GM18909 (cell line): Measurements from ENCODE around the gene MTCL1.

Experiments used
- ATAC-seq: cut with Tn5 transposase; IDR thresholded peaks from one replicate; pipeline ENCODE4 v1.9.1; 2021; ENCODE audit warnings: mild to moderate bottlenecking; ENCODE audit not compliant: unreplicated experiment, poor library complexity

The MTCL1 gene

DNA sequence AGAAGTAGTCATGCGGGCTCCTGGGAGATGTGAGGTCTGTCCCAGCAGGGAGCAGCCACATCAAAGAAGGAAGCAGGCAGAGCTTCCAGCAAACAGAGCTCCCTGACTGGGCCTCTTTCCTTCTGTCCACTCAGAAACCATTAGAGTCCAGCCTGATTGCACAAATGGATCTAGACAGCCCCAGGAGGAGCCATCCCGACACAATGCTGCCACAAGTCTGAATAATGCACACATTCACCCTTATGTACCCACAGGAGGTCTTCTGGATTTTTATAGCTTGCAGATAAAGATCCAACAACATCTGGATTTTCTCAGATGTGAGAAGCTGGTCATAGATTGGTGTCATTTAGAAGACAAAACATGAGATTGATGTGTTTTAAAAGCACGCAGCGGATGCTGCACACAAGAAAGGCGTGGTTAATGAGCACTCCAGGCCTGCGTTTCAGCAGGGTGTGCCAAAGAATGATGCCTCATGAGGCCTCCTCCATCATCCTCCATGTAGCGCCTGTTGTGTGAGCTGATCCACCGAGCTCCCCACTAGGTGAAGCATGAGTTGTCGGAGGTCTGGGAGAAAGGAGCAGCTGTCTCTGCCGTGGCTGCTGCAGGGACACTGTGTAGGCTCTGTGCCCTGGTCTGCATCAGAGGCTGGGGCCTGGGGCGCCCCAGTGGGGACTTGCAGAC, 60.6 kb downstream of the MTCL1 start:
- no peak for ATAC-seq

DNA sequence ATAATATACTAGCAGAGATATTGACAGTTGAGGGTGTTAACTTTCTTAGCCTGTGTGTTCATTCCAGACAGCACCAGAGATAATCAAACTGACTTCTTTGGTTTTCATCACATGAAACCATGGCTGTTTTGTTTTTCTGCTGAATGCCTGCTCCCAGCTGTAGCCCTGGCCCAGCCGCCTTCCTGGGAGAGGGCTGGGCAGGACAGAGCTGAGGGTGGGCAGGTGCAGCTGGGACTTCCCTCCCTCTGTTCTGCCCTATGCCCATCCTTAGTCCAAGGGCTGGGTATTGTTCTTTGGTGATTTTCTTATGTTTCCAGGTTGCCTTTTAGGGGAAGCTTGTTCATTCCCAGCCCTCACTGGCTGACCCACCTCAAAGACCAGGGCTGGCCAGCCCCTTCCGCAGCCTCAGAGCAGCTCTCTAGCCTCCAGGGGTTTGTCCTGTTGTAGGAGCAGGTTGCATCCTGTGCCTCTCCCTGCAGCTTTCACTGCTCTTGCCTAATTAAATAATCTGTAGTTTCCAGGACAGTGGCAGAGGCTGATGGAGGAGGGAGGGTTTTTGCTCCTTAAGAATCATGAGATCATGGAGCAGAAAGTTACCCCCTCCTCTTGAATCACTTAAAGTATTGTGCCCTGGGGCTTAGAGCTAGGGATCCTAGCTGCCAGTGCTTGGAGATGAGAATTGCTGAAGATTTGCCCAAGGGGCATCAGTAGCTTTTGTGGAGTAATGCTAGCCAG, 61.4 kb downstream of the MTCL1 start:
- ATAC-seq, result no peak

DNA sequence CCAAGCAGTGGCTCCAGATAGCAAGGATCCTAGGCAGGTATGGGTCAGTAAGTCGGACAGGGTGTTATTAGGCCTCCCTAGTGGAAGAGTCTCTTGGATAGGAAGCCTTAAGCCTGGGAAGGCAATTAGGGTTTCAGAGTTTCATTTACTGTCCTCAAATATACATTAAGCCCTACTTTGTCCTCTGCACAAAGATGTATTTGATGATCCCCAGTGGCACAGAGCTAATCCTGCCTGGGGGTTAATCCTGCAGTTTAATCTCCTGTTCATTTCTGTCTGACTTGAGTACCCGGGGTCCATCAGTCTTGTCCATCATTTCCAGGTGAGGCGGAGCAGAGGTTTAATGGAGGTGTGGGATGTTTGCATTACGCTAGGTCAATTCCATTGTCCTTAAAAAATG, 62.0 kb downstream of the MTCL1 start:
- no peak for ATAC-seq

DNA sequence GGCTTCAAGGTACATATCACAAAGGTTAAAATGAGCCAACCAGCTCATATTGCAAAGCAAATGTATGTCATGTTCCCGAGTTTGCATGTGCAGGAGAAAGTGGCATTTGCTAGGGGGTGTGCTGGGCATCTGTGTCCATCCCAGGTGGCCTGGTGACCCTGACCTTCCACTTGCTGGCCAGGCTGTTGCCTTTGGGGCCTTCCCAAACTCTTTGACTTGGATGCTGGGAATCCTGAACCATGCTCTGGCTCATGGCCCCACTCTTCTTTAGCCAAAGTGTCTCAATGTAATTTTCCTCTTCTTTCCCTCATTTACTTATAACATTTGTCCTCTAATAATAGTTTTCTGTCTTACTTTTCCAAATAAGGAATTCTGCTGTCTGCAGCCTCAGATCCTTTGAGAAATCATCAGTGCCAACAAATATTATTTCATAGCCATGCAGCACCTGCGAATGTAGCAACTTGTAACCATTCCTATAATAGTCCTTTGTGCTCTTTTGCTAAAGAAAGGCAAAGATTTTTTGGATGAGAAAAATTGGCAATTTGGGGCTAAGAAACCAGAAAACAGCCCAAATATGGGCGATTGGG, 64.2 kb downstream of the MTCL1 start:
- ATAC-seq, result no peak

DNA sequence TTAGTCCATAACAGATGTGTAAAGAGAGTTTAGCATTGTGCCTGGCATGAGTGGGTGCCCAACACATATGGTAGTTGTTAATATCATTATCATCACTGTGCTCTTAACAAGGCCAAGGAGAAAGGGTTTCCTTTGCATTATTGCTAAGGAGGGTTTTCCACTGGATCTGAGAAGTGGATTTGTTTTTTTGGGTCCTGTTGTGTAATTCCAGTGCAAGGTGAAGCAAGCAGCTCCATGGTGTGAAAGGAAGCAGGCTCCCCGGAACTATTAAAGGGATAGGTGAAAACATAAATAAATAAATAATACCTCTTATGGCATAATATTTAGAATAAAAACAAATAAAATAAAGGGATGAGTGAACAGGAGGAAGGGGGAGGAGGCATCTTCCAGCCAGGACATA, 65.3 kb downstream of the MTCL1 start:
- ATAC-seq, result no peak

DNA sequence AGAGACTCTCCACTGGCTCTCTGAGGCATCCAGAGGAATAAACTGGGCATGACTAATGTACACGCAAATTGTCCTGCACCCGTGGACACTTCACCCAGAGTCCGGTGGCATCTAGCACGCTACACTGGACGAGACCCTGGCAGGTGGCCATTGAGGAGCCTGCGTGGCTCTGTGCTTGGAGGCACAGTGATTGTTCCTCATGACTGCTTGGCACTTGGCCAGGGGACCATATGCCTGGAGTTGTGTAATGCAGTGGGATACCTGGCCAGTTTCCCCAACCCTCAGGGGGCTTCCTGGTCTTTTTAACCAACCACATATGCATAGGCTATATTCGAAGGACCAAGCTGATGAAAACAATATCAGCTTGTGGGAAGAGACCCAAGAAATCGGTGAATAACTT, 66.6 kb downstream of the MTCL1 start:
- no peak for ATAC-seq

DNA sequence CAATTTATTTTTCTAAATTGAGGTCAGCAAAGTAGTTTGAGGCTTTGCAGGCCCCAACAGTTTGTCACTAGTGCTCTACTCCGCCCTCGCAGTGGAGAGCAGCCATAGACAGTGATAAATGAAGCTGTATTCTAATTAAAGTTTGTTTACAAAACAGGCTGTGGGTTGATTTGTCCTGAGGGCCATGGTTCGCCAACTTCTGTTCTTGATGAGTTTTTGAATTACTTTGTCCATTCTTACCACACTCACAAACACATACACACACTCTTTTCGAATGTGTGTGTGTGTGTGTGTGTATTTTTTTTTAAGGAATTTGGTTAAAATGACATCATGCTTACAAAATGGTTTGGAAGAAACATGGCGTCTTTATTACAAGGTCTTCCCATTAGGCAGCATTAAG, 68.6 kb downstream of the MTCL1 start:
- no peak for ATAC-seq

DNA sequence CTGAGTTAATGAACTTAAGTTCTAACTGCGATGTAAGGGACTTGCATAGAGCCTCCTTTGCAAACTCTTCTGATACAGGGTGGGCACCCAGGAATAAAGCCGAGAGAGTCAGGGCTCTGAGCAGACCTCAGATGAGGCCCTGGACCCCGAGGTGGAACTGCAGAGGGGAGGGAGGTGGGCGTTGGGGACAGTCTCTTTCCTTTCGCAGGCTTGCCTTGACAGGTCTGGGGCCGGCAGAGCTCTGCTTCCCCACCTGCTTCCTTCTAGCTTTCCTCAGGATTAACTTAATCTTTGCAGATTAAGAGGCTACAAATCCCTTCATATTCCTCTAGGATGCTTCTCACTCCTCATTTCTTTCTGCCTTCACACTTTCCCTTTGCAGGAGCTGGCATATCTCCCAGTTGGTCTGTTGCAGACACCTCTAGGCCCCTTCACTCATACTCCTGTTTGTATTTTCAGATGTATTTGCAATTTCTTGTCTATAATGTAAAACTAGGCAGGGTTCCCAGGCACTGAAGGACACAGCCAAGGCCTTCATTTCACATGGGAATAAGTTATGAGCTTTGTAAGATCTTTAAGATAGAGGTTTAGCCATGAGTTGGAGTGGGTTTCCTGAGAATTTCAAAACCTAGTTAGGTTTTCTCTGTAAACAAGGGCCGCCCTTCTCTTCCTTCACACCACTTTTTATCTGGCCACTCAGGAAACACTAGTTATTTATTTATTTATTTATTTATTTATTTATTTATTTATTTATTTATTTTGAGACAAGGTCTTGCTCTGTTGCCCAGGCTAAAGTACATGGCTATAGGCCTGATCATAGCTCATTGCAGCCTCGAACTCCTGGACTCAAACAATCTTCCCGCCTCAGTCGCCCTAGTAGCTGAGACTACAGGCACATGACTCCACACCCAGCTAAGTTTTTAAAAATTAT, 70.9 kb downstream of the MTCL1 start:
- no peak for ATAC-seq

DNA sequence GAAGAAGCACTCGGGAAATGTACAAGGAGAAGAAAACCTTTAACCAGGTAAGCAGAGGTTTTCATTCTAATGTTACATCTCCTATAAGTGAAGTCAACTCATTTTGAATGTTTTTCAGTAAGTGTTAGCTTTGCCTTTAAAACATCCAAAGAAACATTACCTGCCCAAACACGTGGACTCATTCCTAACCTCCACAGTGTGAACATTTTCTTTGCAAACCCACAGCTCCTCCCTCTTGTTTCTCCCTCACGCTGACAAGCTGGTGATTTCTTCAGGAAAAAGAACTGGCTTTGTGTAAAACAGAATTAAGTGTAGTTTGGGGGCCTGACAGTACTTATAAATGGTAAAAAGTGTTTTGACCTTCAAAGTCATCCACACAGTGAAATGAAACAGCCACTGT, 72.5 kb downstream of the MTCL1 start:
- no peak for ATAC-seq

DNA sequence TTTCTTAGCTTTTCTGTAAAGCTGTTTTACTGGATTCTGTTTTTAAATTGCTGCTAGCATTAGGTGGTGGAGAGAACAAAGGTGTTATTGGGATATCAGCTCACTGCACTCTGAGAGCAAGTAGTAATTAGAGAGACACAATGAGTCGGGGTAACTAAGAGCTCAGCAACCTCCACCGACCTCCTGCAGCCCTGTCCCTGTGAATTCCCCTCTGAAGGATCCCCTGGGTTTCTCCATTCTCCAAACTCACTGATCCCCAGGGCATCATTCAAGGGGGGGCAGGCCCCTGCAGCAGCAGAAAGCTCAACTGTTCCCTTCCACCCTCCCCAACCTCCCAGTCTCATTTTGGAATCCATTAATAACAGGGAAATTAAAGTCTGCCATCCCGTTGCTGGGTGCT, 73.0 kb downstream of the MTCL1 start:
- ATAC-seq, result no peak

DNA sequence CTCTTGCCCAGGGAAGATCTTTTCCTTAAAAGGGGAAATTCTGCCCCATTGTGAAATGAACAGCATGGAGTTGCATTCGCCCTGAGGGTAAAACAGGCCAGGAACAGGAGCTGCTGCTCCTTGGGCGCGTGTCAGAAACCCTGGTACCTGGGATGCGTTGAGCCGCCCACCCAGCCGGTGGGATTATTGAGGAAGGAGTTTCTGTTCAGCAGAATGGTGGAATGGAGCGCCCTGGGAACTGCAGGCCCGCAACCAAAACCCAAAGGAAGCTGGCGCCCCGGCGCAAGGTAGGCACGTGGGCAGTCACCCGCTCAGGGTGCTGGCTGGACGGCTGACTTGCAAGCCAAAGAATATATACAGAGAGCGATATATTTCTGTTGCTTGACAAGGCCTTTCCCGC, 73.5 kb downstream of the MTCL1 start:
- ATAC-seq, result no peak

DNA sequence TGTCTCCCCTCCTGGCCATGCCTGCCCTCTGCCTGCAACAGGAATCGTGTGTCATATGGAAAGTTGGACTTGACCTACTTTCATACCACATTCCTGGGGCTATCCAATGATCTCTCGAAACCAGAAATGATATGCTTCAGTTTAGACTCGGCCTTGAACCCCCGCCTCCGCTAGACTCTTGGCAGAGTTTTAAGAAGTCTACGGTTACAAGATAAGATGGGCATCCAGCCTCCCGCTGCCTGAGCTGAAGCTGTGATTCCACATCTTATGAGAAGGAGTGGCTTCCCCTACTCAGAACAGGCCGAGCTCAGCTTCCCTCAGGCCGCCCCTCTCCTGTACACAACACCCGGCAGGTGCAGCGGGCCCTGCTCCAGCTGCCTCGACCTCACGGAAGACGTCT, 73.9 kb downstream of the MTCL1 start:
- ATAC-seq, result no peak

DNA sequence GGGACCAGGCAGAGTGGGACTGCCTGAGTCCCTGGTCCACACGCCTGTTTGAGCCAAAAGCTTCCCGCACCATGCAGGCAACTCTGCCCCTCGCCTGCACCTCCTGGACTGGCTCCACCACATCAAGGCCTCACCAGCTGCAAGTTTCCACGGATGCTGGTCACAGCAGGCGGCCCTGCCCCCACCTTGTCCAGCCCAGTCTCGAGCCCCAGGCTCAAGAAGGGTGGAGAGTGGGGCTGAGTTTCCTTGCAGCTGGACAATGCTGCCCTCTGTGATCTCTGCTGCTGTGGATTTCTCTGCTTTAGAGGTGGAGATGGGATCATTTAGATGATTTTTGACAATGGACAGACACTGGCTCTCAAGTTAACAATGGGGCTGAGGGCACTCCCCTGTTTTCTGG, 74.9 kb downstream of the MTCL1 start:
- ATAC-seq, result no peak

DNA sequence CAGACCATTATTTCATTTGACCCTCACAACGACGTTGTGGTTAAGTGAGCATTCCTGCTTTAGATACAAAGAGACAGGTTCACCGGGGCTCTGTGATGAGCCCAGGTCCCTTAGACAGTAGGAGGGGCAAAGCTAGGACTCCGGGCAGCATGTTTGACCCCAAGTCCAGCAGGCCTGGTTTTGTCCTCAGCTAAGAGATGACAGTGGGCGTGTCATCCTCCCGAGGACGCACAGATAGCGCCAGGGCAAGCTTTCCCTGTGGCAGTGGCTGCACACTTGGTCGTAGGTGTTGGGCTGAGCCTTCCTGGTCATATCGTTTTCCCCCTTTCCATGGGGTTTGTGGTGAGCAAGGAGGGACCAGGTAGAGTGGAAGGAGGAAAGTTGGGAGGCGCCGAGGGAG, 76.3 kb downstream of the MTCL1 start:
- ATAC-seq, result no peak

DNA sequence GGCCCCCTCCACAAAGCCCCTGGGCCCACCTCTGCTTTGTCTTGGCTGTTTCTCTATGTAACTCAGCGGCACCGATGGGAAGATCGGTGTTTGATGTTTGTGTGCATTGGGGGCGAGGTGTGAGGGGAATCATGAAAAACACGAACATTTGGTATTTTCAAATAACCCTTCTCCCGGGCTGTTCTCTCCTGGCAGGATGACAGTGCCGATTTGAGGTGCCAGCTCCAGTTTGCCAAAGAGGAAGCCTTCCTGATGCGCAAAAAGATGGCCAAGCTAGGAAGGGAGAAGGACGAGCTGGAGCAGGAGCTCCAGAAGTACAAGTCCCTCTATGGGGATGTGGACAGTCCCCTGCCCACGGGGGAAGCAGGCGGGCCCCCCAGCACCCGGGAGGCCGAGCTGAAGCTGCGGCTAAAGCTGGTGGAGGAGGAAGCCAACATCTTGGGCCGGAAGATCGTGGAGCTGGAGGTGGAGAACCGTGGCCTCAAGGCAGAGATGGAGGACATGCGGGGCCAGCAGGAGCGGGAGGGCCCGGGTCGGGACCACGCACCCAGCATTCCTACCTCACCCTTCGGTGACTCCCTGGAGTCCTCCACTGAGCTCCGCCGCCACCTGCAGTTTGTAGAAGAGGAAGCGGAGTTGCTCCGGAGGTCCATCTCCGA, 78.1 kb downstream of the MTCL1 start:
- no peak for ATAC-seq

DNA sequence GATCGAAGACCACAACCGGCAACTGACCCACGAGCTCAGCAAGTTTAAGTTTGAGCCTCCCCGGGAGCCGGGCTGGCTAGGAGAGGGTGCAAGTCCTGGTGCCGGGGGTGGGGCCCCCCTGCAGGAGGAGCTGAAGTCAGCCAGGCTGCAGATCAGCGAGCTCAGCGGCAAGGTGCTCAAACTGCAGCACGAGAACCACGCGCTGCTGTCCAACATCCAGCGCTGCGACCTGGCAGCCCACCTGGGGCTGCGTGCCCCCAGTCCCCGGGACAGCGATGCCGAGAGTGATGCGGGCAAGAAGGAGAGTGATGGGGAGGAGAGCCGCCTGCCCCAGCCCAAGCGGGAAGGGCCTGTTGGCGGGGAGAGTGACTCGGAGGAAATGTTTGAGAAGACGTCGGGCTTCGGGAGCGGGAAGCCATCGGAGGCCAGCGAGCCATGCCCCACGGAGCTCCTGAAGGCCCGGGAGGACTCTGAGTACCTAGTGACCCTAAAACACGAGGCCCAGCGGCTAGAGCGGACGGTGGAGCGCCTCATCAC, 78.7 kb downstream of the MTCL1 start:
- ATAC-seq, result no peak

DNA sequence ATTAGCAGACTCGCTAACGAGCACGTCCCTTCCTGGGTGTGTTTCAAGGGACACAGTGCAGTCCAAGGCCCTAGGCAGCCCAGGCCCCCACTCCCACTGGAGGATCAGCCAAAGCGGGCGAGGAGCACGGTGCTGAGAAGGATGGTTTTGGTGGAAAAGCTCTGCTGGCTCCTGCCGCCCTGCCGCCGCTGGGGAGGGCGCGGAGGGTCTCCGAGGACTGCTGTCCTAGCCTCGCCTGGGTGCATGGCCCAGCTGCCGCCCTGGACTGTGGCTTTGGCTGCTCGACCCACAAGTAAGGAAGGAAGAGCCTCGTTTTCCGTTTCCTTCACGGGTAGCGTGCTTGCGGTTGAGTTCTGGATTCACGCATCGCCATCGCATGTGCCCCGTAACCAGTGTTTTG, 79.9 kb downstream of the MTCL1 start:
- ATAC-seq, result no peak

DNA sequence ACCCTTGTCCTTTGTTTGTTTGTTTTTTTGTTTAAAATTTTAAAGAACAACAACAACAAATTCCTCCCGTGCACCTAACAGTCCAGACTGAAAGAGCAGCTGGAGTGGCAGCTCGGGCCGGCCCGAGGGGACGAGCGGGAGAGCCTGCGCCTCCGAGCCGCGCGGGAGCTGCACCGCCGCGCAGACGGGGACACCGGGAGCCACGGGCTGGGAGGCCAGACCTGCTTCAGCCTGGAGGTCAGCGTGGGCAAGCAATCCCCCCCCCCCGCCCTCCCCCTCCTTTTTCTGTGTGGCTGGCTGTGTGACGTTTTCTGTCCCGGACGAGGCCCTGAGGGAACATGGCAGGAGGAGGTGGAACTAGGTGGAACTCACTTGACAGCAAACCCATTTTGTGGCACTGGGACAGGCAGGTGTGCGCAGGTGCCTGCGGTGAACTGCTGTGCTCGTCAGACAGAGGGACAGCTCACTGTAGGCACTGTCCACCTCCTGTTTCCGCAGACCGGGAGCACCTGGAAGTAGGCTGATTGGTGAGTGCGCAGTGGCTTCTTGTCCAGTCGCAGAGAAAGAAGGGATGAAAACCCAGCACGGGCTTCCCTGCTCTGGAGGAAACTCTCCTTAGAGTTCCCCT, 80.6 kb downstream of the MTCL1 start:
- no peak for ATAC-seq

DNA sequence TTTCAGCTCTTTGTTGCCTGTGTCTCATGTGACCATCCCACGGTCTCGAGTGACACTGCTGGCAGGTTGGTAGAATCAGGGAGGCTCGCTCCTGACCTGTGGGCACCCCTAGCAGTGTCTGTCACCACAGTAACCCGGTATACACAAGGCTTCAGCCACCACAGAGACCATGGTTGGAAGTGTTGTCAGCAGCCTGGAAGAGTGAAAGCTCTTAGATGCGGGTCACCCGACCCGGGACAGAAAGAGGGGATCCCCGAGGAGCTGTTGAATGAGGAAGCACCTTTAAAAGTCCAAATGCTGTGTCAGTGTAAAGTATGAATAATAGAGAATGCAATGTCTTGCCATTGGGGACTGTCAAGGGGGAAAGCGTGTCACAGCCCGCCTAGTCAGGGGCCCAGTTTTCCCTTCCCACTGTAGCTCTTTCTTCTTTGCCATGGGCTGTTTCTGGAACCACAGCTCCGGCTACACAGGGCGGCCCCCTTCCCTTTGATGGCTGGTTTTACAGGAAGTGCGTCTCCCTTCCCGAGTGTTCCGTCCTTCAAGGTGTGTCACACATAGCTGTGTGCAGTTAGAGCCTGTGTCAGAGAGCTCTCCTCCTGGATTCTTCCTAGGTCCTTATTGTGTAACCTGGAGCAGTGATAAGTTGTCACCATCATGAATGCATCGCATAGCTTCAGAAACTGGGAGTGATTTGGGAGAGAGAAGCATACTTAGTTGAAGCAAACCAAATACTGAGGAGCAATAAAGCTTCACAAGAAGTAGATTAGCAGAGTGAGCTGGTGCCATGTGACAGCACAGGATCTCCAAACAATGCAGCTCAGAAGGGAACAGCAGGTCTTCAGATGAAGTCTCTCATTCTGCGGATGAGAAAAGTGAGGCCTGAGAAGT, 81.4 kb downstream of the MTCL1 start:
- ATAC-seq, result no peak
